Measurements from ENCODE around the gene CACNG5. TPM values are rescaled to one million over a fixed set of nuclear protein-coding genes. Genes with fewer than 3 reads are reported as not detected.

The CACNG5 gene
- total and polyA plus RNA-seq, 2 donors (not counting 1 experiment from before 2014, with no cell fraction given): not detected

GRCh38 chr17:66859353-66859752 is 24.4 kb downstream of the CACNG5 start:
- H2AFZ ChIP-seq (ENCODE audit: insufficient read depth, low read depth, low read length, poor library complexity, severe bottlenecking): no peak overlapping the region
- TF ChIP-seq CTCF (IDR thresholded peaks at IDR 0.05) (no peak), EZH2 (IDR thresholded peaks at IDR 0.05; ENCODE audit: borderline replicate concordance, insufficient read depth, low read depth, low read length, poor library complexity, severe bottlenecking) (no peak)
- no peak overlapping the region for H3K4me3 Mint-ChIP-seq
- H3K27me3 Mint-ChIP-seq: no peaks in the 10 kb centered on the region
- peaks cover 5% of the 10 kb centered on the region for H3K9me3 Mint-ChIP-seq (ENCODE audit: insufficient read depth)
- WGBS (ENCODE audit: insufficient coverage): 79% methylated on average over 2 of the region's 8 CpGs
- H3K4me2 ChIP-seq (replicated peaks; ENCODE audit: low read depth, low read length, poor library complexity, severe bottlenecking): no peak overlapping the region
- H4K20me1 ChIP-seq (ENCODE audit: control insufficient read depth, insufficient read depth, low read length, poor library complexity, severe bottlenecking): no peaks in the 10 kb centered on the region
- no peaks in the 10 kb centered on the region for H3K27me3 ChIP-seq (replicated peaks in 1 of 4; ENCODE audit: control extremely low read depth in 1 of 4, control insufficient read depth in 3 of 4, insufficient read depth in 4 of 4, low read length in 3 of 4)
- no peak overlapping the region for H3K4me3 ChIP-seq (ENCODE audit: control extremely low read depth in 1 of 5, extremely low read depth in 1 of 5, insufficient read depth in 1 of 5, low read depth in 2 of 5, low read length in 4 of 5)
- no peak overlapping the region for H3K9ac ChIP-seq (ENCODE audit: low read length)
- no peaks in the 10 kb centered on the region for H3K79me2 ChIP-seq (ENCODE audit: control insufficient read depth, insufficient read depth, low read length)
- intact Hi-C loops (cut with micrococcal nuclease): no loop called here
- ATAC-seq (ENCODE audit: low read depth) (no peak), DNase-seq (no peak)
- no peak overlapping the region for H3K27ac ChIP-seq (ENCODE audit: low read length in 2 of 2)
- no peaks in the 10 kb centered on the region for H3K36me3 ChIP-seq (replicated peaks in 1 of 2; ENCODE audit: control extremely low read depth in 1 of 2, control insufficient read depth in 1 of 2, extremely low read depth in 1 of 2, insufficient read depth in 2 of 2, low read length in 1 of 2)
- POLR2A ChIA-PET: no interaction called here
- no peak overlapping the region for H3K27ac Mint-ChIP-seq
- H3K9me3 ChIP-seq (ENCODE audit: control extremely low read depth in 1 of 3, control insufficient read depth in 2 of 3, insufficient read depth in 1 of 3, low read length in 2 of 3): peaks cover 0 to 2% (median 0%) of the 10 kb centered on the region in 3 donors
- no peaks in the 10 kb centered on the region for H3K4me1 ChIP-seq (ENCODE audit: control insufficient read depth in 2 of 2, insufficient read depth in 2 of 2, low read length in 2 of 2)
- H3K4me1 Mint-ChIP-seq: no peaks in the 10 kb centered on the region
- CTCF ChIA-PET: no interaction called here

GRCh38 chr17:66860204-66860603 is 25.3 kb downstream of the CACNG5 start:
- no CpG with 5 or more reads among the region's 3 CpGs for WGBS (ENCODE audit: insufficient coverage)
- Mint-ChIP-seq H3K9me3 (ENCODE audit: insufficient read depth) (peaks cover 7% of the 10 kb centered on the region), H3K4me3 (no peak overlapping the region), H3K4me1 (no peaks in the 10 kb centered on the region), H3K27me3 (no peaks in the 10 kb centered on the region), H3K27ac (no peak overlapping the region)
- Histone ChIP-seq H3K36me3 (replicated peaks in 1 of 2; ENCODE audit: control extremely low read depth in 1 of 2, control insufficient read depth in 1 of 2, extremely low read depth in 1 of 2, insufficient read depth in 2 of 2, low read length in 1 of 2) (no peaks in the 10 kb centered on the region), H3K4me3 (ENCODE audit: control extremely low read depth in 1 of 5, extremely low read depth in 1 of 5, insufficient read depth in 1 of 5, low read depth in 2 of 5, low read length in 4 of 5) (no peak overlapping the region), H3K27me3 (replicated peaks in 1 of 4; ENCODE audit: control extremely low read depth in 1 of 4, control insufficient read depth in 3 of 4, insufficient read depth in 4 of 4, low read length in 3 of 4) (no peaks in the 10 kb centered on the region), H3K27ac (ENCODE audit: low read length in 2 of 2) (no peak overlapping the region), H3K79me2 (ENCODE audit: control insufficient read depth, insufficient read depth, low read length) (no peaks in the 10 kb centered on the region), H3K4me2 (replicated peaks; ENCODE audit: low read depth, low read length, poor library complexity, severe bottlenecking) (no peak overlapping the region), H4K20me1 (ENCODE audit: control insufficient read depth, insufficient read depth, low read length, poor library complexity, severe bottlenecking) (no peaks in the 10 kb centered on the region), H2AFZ (ENCODE audit: insufficient read depth, low read depth, low read length, poor library complexity, severe bottlenecking) (no peak overlapping the region), H3K9me3 (ENCODE audit: control extremely low read depth in 1 of 3, control insufficient read depth in 2 of 3, insufficient read depth in 1 of 3, low read length in 2 of 3) (peaks cover 0 to 2% (median 0%) of the 10 kb centered on the region in 3 donors), H3K9ac (ENCODE audit: low read length) (no peak overlapping the region), H3K4me1 (ENCODE audit: control insufficient read depth in 2 of 2, insufficient read depth in 2 of 2, low read length in 2 of 2) (no peaks in the 10 kb centered on the region)
- intact Hi-C loops (cut with micrococcal nuclease): no loop called here
- ATAC-seq (ENCODE audit: low read depth) (no peak), DNase-seq (no peak)
- POLR2A ChIA-PET: no interaction called here
- TF ChIP-seq EZH2 (IDR thresholded peaks at IDR 0.05; ENCODE audit: borderline replicate concordance, insufficient read depth, low read depth, low read length, poor library complexity, severe bottlenecking) (no peak), CTCF (IDR thresholded peaks at IDR 0.05) (no peak)
- CTCF ChIA-PET: no interaction called here
